H9 (cell line): ENCODE measurements around the gene FBXO30. TPM values are rescaled to one million over a fixed set of nuclear protein-coding genes. Genes with fewer than 3 reads are reported as not detected.

ENCODE experiments used
- DNase-seq: peaks from one replicate; pipeline ENCODE4 v3.0.0-alpha.2; 2017
- H2AFZ ChIP-seq: one replicate; pipeline ENCODE4 v1.6.1; 2013; ENCODE audit warnings: mild to moderate bottlenecking, low read length, control low read depth, moderate library complexity
- H2AK5ac ChIP-seq: 2 replicates; pipeline ENCODE4 v1.6.1; 2013; ENCODE audit warnings: low read length, control low read depth, mixed read lengths; ENCODE audit not compliant: insufficient read length
- H2BK120ac ChIP-seq: one replicate; pipeline ENCODE4 v1.6.1; 2013; ENCODE audit warnings: low read depth, mild to moderate bottlenecking, low read length, control low read depth, inconsistent platforms; ENCODE audit not compliant: poor library complexity, severe bottlenecking
- H2BK12ac ChIP-seq: 2 replicates; pipeline ENCODE4 v1.6.1; 2013; ENCODE audit warnings: low read length, control low read depth, mixed read lengths, low read depth; ENCODE audit not compliant: insufficient read length
- H2BK15ac ChIP-seq: 2 replicates; pipeline ENCODE4 v1.6.1; 2013; ENCODE audit warnings: low read depth, low read length, control low read depth
- H2BK20ac ChIP-seq: one replicate; pipeline ENCODE4 v1.6.1; 2013; ENCODE audit warnings: low read depth, mild to moderate bottlenecking, low read length, control low read depth, inconsistent platforms; ENCODE audit not compliant: poor library complexity, severe bottlenecking
- H2BK5ac ChIP-seq: 2 replicates; pipeline ENCODE4 v1.6.1; 2013; ENCODE audit warnings: low read length, control low read depth, mixed read lengths; ENCODE audit not compliant: insufficient read length
- H3K14ac ChIP-seq: 2 replicates; pipeline ENCODE4 v1.6.1; 2013; ENCODE audit warnings: low read length, control low read depth; ENCODE audit not compliant: insufficient read depth
- H3K18ac ChIP-seq: 2 replicates; pipeline ENCODE4 v1.6.1; 2013; ENCODE audit warnings: low read depth, mild to moderate bottlenecking, mixed read lengths, low read length, control low read depth; ENCODE audit not compliant: insufficient read length
- H3K23ac ChIP-seq: 2 replicates; pipeline ENCODE4 v1.6.1; 2013; ENCODE audit warnings: low read length, control low read depth, mixed read lengths, low read depth; ENCODE audit not compliant: insufficient read length
- H3K23me2 ChIP-seq: 2 replicates; pipeline ENCODE4 v1.6.1; 2013; ENCODE audit warnings: low read depth, mild to moderate bottlenecking, mixed read lengths, low read length, control low read depth; ENCODE audit not compliant: insufficient read length, poor library complexity, severe bottlenecking
- H3K27ac ChIP-seq: 2 replicates; pipeline ENCODE4 v1.5.1; 2013; ENCODE audit warnings: low read length, control low read depth, mixed read lengths, low read depth; ENCODE audit not compliant: insufficient read length
- H3K27me3 ChIP-seq: 2 replicates; pipeline ENCODE4 v1.6.1; 2013; ENCODE audit warnings: low read length, control low read depth, inconsistent platforms; ENCODE audit not compliant: insufficient read depth
- H3K4ac ChIP-seq: 2 replicates; pipeline ENCODE4 v1.6.1; 2013; ENCODE audit warnings: low read depth, mild to moderate bottlenecking, control low read depth, inconsistent platforms, low read length, moderate library complexity
- H3K4me1 ChIP-seq: 2 replicates; pipeline ENCODE4 v1.6.1; 2013; ENCODE audit warnings: low read length, control low read depth, inconsistent platforms; ENCODE audit not compliant: insufficient read depth
- H3K4me2 ChIP-seq: 2 replicates; pipeline ENCODE4 v1.6.1; 2013; ENCODE audit warnings: low read length, control low read depth, mixed read lengths; ENCODE audit not compliant: insufficient read length, insufficient read depth
- H3K56ac ChIP-seq: 2 replicates; pipeline ENCODE4 v1.6.1; 2013; ENCODE audit warnings: low read depth, mild to moderate bottlenecking, mixed read lengths, low read length, control low read depth; ENCODE audit not compliant: insufficient read length
- H3K79me1 ChIP-seq: 2 replicates; pipeline ENCODE4 v1.6.1; 2013; ENCODE audit warnings: low read depth, mild to moderate bottlenecking, moderate library complexity, low read length, control low read depth, inconsistent platforms; ENCODE audit not compliant: insufficient read depth, poor library complexity, severe bottlenecking
- H3K79me2 ChIP-seq: 2 replicates; pipeline ENCODE4 v1.6.1; 2013; ENCODE audit warnings: low read length, control low read depth, inconsistent platforms; ENCODE audit not compliant: insufficient read depth
- H3K9ac ChIP-seq: 2 replicates; pipeline ENCODE4 v1.6.1; 2013; ENCODE audit warnings: low read length, control low read depth, mixed read lengths; ENCODE audit not compliant: insufficient read length; ENCODE audit errors: extremely low read depth
- H3K9me3 ChIP-seq: one replicate; pipeline ENCODE4 v1.6.1; 2013; ENCODE audit warnings: low read depth, low read length, inconsistent platforms; ENCODE audit not compliant: control insufficient read depth
- H3T11ph ChIP-seq: one replicate; pipeline ENCODE4 v1.6.1; 2013; ENCODE audit warnings: mild to moderate bottlenecking, low read length, control low read depth, inconsistent platforms
- H4K20me1 ChIP-seq: one replicate; pipeline ENCODE4 v1.6.1; 2013; ENCODE audit not compliant: control insufficient read depth, insufficient read length, insufficient read depth
- H4K5ac ChIP-seq: 2 replicates; pipeline ENCODE4 v1.6.1; 2013; ENCODE audit warnings: low read depth, mild to moderate bottlenecking, mixed read lengths, low read length, control low read depth; ENCODE audit not compliant: insufficient read length
- H4K8ac ChIP-seq: replicated peaks from 2 replicates; pipeline ENCODE4 v1.6.1; 2013; ENCODE audit warnings: low read length, control low read depth, mixed read lengths, low read depth; ENCODE audit not compliant: insufficient read length
- H4K91ac ChIP-seq: 2 replicates; pipeline ENCODE4 v1.6.1; 2013; ENCODE audit warnings: low read depth, mild to moderate bottlenecking, moderate library complexity, mixed read lengths, low read length, control low read depth; ENCODE audit not compliant: insufficient read length
- H3K27ac Mint-ChIP-seq, 3 experiments: 2 replicates in 2 of 3; 3 replicates in 1 of 3; pipeline ENCODE4 v1.8.0; 2020 to 2021; ENCODE audit warnings: mixed read lengths in 3 of 3, mild to moderate bottlenecking in 1 of 3, moderate library complexity in 1 of 3
- H3K27me3 Mint-ChIP-seq: 2 replicates; pipeline ENCODE4 v1.8.0; 2021; ENCODE audit warnings: low read depth, mild to moderate bottlenecking, moderate library complexity, mixed read lengths
- H3K36me3 Mint-ChIP-seq, 3 experiments: 2 replicates in 2 of 3; 3 replicates in 1 of 3; pipeline ENCODE4 v1.8.0; 2020 to 2021; ENCODE audit warnings: low read depth in 3 of 3, mixed read lengths in 3 of 3; ENCODE audit not compliant: insufficient read depth in 1 of 3
- H3K4me1 Mint-ChIP-seq, 2 experiments: 2 replicates each; pipeline ENCODE4 v1.8.0; 2020; ENCODE audit warnings: mixed read lengths in 2 of 2
- H3K4me3 Mint-ChIP-seq, 2 experiments: 2 replicates in 1 of 2; 3 replicates in 1 of 2; pipeline ENCODE4 v1.8.0; 2020 to 2021; ENCODE audit warnings: mild to moderate bottlenecking in 2 of 2, mixed read lengths in 2 of 2, moderate library complexity in 1 of 2
- H3K9me3 Mint-ChIP-seq, 2 experiments: 2 replicates in 1 of 2; 3 replicates in 1 of 2; pipeline ENCODE4 v1.8.0; 2020; ENCODE audit warnings: mild to moderate bottlenecking in 2 of 2, mixed read lengths in 2 of 2, moderate library complexity in 1 of 2
- WGBS: extraction: QIAGEN DNeasy Blood & Tissue Kit; methylation state at CpG from one replicate; pipeline ENCODE4 v1.1.7; 2013; ENCODE audit warnings: missing lambda C conversion rate, low lambda C conversion rate, mixed read lengths; ENCODE audit not compliant: insufficient read length; ENCODE audit errors: extremely low coverage; 5-methylcytosine and 5-hydroxymethylcytosine counted together
- total RNA-seq: library from RNA; stranded (reverse); gene quantifications from 2 replicates; pipeline ENCODE4 v1.2.1, GENCODE V29; 2021
- TF ChIP-seq, protein P1 (sequence below): fragments of 200-600 bp; sonication (generic); conservative IDR thresholded peaks from 3 replicates; pipeline ENCODE4 v1.8.0; 2021; ENCODE audit warnings: antibody characterized with exemption, mild to moderate bottlenecking

Gene FBXO30
- total RNA-seq, 1 experiment from 2014 or later = 16.9 TPM

DNA sequence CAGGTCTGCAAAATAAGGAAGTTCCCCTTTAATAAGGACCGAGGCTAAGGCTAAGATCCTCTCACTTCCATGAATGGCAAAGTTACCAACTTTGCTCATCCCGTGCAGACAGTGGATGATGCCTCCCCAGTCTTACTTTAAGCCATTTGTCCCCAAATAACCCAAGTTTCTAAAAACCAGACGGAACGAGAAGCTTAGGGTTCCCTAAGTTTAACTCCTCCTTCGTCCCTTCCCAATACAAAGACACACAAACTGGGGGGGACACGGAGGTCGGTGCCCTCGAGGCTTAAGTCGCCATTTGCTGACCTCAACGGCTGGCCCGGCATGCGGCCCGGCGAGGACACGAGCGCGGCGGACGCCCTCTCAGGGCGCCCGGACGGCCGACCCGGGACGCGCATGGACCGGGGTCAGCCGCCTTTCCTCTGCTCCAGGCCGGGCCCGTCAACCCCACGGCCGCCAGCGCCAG, 527 bp downstream of the FBXO30 start:
- H2AFZ ChIP-seq = peak overlapping the region; percentile 43
- no peak overlapping the region for H2BK120ac ChIP-seq
- peak overlapping the region; percentile 99 for H3K14ac ChIP-seq
- peak overlapping the region; percentile 10 for H3T11ph ChIP-seq
- H4K20me1 ChIP-seq = no peaks in the 10 kb centered on the region
- DNase-seq = peak; percentile 50
- no peak overlapping the region for H2BK20ac ChIP-seq
- H2BK5ac ChIP-seq = peak overlapping the region; percentile 88
- Mint-ChIP-seq H3K36me3 (peaks cover 0 to 13% (median 0%) of the 10 kb centered on the region in 3 experiments; a peak in 2 of 7 replicates), H3K27me3 (no peaks in the 10 kb centered on the region), H3K9me3 (no peaks in the 10 kb centered on the region), H3K4me3 (peak overlapping the region; percentile 85 to 89), H3K4me1 (peaks cover 31 to 41% of the 10 kb centered on the region in 2 experiments), H3K27ac (peak overlapping the region; percentile 52 to 96 (median 92))
- H4K8ac ChIP-seq = no peak overlapping the region
- H3K9me3 ChIP-seq = no peaks in the 10 kb centered on the region
- peak overlapping the region; percentile 18 for H4K91ac ChIP-seq
- peak overlapping the region; percentile 98 for H3K4me2 ChIP-seq
- H2AK5ac ChIP-seq = no peak overlapping the region
- H3K23me2 ChIP-seq = peaks cover 6% of the 10 kb centered on the region
- H3K4me1 ChIP-seq = no peaks in the 10 kb centered on the region; the same call in 1 of the 2 replicates
- no peak overlapping the region for H3K56ac ChIP-seq
- no peaks in the 10 kb centered on the region for H3K27me3 ChIP-seq
- peak overlapping the region; percentile 94 for H3K27ac ChIP-seq
- H3K23ac ChIP-seq = no peak overlapping the region
- H2BK12ac ChIP-seq = peak overlapping the region; percentile 55
- no CpG with 5 or more reads among the region's 33 CpGs for WGBS
- H2BK15ac ChIP-seq = no peak overlapping the region
- TF ChIP-seq, protein P1, sequence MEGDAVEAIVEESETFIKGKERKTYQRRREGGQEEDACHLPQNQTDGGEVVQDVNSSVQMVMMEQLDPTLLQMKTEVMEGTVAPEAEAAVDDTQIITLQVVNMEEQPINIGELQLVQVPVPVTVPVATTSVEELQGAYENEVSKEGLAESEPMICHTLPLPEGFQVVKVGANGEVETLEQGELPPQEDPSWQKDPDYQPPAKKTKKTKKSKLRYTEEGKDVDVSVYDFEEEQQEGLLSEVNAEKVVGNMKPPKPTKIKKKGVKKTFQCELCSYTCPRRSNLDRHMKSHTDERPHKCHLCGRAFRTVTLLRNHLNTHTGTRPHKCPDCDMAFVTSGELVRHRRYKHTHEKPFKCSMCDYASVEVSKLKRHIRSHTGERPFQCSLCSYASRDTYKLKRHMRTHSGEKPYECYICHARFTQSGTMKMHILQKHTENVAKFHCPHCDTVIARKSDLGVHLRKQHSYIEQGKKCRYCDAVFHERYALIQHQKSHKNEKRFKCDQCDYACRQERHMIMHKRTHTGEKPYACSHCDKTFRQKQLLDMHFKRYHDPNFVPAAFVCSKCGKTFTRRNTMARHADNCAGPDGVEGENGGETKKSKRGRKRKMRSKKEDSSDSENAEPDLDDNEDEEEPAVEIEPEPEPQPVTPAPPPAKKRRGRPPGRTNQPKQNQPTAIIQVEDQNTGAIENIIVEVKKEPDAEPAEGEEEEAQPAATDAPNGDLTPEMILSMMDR = no peak
- peak overlapping the region; percentile 98 for H4K5ac ChIP-seq
- H3K79me1 ChIP-seq = no peaks in the 10 kb centered on the region
- H3K9ac ChIP-seq = peak overlapping the region; percentile 99
- peaks cover 20% of the 10 kb centered on the region; the same call in 1 of the 2 replicates for H3K79me2 ChIP-seq
- peak overlapping the region; percentile 84 for H3K18ac ChIP-seq
- H3K4ac ChIP-seq = no peak overlapping the region; the same call in 1 of the 2 replicates
